Stimulated activated CD4-positive, alpha-beta T cell treated with anti-CD3 and anti-CD28 coated beads, Interleukin-12 subunit alpha, Interleukin-12 subunit beta, amount 100 ng/mL, for 24 hours (primary cell): ENCODE data around the gene HBS1L.

ENCODE experiments used
- DNase-seq, 2 experiments: peaks; one replicate each; pipeline ENCODE4 v3.0.0-alpha.2; 2020; ENCODE audit warnings: low read depth in 2 of 2

HBS1L gene

DNA sequence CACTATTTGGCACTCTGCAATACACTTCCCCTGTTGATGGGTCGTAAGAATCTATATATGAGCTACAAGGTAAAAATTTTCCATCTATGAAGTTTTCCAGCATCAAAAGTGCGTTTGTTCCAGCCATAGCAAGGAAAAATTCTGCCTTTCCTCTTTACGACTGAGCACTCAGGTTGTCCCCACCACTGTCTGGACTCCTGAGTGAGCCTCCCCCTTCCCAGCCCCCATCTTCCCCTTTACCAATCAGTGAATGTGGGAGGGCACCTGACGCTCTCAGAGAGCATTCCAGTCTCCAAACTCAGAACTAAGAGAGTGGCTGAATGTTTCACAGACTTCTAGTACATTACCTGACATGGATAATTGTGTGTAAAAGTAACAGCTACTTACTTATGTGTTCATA, 104.7 kb downstream of the HBS1L start, which contains the start of gene ALDH8A1:
TSS of gene ALDH8A1 (minus strand) at position 175 of the 400 bp plus-strand sequence. CDS start at position 127, 48 bp downstream.
- no peak for DNase-seq

DNA sequence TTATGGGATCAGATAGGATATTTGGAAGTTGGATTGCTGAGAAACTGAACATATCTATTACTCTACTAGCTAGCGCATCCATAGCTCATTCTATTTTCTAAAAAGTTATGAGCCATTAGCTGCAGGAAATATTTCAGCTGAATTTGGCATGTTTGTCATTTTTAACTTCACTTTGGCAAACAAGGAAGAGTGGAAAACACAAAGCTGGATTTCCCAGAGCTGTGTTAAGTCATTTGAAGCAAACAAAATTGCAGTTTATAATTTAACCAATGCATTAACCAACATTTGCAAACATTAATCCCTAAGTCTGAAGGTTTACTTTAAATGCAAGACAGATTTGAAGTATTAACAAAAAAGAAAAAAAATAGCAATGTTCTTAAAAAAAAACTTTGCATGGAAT, 105.9 kb downstream of the HBS1L start:
- no peak for DNase-seq

DNA sequence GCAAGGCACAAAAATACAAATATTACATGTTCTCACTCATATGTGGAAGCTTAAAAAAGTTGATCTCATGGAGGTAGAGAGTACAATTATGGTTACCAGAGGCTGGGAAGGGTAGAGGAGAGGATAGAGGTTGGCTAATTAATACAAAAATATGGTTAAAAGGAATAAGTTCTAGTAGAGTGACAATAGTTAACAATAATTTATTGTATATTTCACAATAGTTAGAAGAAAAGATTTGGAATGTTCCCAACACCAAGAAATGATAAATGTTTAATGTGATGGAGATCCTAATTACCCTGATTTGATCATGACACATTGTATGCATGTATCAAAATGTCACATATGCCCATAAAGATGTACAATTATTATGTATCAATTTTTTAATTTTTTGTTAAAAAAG, 106.5 kb downstream of the HBS1L start:
- DNase-seq: no peak

DNA sequence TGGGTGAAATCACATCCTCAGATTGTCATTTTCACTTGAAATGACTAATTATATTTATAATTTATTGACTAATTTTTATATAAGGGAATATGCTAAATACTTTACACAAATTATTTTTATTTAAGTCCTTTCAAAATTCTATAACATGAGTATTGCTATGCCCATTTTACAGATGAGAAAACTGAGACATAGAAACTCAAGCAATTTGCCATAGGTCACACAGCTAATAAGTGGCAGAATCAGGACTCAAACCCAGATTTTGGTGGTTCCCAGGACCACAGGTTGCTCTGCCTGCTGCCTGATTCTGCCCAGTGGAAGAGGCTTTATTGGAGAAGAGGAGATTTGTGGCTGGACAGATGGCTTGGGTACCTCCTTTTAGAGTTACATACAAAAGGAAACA, 109.6 kb downstream of the HBS1L start:
- DNase-seq: no peak

DNA sequence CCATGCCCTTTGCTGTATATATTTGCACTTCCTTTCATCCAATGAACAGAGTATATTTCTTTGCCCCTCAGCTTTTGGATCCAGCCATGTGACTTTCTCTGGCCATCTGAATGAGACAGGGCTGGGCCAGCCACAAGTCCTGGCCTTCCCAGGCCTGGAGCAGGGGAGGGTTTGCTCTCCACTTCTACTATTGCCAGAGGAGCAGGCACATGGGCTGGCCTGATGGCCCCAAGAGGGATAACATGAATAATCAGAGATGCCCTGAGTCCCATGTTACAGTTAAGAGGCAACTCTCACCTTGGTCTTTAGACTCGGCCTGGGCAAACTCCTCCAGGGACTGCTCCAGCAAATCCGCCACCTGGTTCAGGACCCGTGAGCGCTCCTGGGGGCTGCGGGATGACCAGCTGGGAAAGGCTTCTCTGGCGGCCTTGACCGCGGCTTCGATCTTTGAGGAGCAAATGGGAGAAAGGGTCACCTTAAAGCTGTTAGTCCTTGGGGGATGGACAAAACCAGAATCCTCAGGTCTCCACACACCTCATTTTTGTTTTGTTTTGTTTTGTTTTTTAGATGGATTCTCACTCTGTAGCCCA, 111.0 kb downstream of the HBS1L start:
- DNase-seq: no peak

DNA sequence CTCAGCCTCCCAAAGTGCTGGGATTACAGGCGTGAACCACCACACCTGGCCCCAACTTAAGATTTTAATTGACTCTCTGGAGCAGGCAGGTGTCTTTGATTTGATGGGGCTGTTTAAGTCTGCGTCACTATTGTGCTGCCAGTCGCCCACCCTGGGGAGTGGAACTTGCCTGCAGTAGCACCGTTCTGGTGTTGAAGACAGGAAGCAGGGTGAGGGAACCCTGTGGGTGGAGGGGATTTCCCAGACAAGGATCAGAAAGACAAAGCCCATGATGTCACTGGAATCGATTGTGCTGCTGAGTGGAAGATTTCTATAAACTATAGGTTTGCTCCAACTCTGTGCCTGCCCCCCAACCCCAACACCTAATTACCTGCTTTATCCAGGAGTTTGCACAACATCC, 115.7 kb downstream of the HBS1L start:
- peak; percentile 51 to 69 for DNase-seq

DNA sequence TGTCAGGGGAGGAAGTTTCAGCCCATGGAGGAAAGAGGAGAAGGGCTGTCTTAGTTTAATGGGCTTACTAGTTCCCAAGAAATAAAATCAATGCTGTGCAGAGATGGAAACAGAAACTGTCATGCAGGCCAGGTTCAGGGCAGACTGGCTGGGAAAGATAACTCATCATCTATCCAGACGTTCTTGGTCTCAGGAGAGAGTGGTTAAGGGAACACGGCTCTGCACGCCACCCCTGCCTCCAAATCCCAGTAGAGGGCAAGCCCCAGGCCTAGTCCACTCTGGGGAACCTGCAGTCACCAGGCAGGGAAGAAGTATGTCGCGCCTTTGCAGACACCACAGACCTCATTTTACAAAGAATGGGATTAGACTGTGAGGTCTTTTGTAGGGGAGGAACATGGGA, 117.2 kb downstream of the HBS1L start:
- DNase-seq: no peak

DNA sequence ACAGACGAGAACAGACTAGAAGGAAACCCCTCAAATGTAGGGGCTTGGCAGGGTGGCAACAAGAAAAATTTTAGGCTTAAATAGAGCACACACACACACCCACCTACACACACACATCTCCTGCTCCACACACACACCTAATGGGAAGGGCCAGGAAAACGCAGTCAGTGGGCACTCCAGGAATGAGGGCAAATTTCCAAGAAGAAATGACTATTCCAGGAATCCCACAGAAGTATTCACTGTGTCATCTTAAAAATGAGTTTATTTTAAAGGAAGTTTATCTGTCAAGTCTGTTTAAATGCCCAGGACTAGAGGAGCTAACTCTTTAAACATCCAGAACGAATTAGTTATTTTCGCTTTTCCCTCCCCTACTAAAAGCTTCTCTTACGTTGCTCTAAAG, 117.7 kb downstream of the HBS1L start:
- DNase-seq: no peak

DNA sequence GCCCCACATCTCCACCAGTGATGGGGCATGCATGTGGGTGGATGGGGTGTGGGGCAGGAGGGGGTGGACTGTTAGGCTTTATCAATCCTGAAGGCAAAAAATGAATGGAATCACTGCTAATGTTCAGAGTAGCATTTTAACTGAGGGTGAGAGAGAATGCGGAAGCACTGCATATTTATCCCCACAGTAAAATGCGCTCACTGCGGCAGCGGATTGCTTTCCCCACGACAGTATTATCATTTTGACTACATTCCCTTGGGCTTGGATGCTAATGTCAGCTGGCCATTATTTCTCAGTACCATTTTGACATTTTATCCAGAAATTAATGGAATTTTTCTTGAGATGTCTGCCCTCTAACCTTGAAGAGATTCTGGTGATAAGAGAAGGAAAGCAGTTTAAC, 118.1 kb downstream of the HBS1L start:
- no peak for DNase-seq

DNA sequence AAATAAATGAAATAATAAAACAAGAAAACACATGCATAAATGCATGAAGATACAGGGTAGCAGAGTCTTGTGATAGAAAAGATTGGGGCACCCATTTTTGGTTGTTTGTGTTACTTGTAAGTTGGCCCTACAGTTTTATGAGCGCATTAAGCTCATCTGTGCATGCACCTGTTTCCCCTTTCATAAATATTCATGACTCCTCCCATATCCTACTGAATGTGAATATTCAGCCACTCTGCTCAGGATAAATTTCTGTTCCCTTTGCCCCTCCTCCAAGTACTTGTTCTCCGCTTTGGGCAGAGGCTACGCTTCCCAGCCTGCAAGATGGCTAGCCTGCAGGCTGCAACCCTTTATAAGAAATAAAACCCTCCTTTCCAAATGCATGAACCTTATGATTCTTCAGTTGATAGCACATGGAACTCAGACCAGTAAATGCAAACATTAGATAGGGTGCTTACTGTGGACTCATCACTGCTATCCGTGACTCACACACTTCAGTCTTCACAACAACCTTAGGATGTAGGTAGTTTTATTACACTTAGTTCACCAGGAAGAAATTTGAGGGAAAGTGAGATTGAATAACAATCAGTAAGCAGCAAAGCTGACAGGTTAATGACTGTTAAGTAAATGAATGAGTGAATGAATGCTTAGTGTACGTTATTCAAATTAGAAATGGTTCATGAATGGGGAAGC, 119.7 kb downstream of the HBS1L start:
- no peak for DNase-seq

DNA sequence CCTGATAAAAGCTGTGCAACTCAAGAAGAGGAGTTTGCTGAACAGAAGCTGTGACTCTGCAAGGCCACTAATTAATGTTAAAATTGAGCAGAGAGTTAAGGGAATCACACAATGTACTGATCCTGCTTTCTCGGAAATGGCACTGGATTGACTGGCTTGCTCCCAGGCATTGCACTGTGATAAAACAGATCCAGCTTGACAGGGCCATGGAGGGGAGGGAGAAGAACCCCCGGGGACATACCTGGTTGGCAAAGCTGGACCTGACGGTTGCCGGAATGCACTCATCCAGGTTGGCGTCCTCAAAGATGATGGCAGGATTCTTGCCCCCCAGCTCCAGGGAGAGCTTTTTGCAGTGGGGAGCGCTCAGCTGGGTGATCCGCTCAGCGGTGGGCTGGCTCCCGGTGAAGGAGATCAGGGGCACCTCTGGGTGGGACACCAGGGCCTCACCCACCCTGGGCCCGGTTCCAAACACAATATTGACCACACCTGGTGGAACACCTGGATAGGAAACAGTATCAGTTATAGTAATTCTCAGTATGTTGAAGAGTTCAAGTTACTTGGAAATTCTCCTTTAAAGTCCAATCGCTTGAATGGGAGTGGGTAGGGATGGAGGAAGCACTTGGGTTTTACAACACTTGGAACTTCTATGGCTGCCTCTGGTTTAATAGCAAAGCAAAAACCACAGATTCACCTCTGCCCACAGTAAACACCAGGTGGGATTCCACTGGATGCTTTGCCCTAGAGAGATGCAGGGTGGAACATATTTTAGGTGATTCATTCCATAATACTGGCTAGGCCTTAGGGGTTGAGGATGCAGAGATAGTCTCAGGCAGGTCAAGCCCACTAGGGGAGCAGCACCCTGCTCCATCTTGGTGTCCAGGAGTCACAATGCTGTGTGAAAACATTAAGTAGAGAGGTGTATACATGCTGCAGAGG, 121.8 kb downstream of the HBS1L start:
- no peak for DNase-seq

DNA sequence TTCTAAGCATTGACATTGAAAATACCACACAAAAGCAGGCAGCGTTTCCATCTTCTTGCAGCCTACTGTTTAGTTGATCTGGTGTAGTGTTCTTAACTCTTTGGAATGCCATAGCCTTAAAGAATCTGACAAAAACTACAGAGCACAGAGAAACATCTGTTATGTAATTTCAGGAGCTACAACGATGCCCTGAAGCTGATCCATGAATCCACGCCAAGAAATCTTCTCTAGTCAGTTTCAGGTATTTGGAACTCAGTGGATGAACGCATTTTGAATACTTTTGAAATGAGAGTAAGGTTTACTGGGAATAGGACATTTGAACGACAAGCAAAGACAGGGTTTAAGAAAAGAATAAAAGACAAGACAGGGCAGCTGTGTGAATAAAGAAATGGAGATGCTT, 122.5 kb downstream of the HBS1L start:
- DNase-seq: no peak

DNA sequence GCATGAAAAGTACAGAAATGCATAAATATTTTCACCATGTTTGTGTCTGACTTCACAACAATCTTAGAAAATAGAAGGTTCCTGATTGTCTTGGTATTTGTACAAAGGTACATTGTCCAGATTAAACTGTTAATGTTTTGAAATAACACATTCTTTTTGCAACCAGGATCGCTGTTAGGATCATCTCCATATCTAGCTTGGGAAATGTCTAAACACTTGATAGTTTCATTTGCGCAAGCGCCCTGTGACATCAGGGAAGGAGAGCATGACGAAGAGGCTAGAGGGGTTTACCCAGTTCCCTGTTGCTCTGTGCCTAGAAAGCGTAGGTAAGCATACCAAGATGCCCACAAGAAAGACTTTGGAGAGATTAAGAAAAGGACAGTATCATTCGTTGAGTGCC, 124.2 kb downstream of the HBS1L start:
- DNase-seq: no peak

DNA sequence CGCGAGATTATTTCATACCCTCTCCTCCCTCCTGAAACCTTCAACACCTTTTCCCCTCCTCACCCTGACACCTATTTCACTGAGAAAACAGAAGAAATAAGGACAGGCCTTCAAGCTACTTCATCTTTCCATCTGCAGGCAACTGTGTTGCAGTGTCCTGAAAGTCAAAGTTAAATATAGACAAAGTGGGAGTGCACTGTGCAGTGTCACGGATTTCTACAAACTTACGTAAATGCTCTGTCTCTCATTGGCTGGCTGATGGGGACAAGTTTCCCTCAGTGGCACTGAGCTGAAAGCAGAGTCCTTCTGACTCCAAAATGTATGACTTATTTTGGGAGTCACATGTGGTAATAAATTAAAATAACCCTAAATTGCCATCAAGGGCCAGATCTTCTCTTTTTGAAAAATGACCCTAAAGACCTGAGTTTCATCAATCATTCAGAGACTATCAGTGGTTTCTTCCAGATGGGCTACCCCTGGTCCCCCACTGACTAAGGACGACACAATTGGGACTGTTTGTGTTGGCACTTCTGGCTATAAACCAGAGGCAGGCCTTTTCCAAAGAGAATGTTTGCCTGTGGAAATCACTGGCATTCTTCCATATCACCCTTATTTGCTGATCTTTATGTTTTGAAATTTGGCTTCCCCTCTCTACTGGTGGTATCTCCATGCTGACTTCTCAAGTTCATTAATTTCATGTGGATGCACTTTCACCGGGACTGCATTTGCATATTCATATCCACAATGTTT, 126.3 kb downstream of the HBS1L start:
- DNase-seq: no peak

DNA sequence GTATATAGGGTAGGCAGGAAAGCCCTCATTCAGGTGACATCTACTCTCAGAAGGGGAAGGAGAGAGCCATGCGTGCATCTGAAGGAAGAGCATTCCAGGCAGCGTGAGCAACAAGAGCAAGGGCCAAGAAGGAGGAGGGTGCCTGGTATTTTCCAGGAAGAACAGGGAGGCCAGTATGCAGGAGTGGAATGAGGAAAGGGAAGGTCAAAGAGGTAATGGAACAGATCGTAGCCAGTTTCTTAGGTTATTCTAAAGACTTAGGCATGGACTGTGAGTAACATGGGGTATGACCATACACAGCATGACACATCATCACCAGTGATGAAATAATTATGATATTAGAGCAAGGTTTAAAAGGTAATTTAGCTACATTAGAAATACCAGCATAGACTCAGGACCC, 128.8 kb downstream of the HBS1L start:
- DNase-seq: no peak

DNA sequence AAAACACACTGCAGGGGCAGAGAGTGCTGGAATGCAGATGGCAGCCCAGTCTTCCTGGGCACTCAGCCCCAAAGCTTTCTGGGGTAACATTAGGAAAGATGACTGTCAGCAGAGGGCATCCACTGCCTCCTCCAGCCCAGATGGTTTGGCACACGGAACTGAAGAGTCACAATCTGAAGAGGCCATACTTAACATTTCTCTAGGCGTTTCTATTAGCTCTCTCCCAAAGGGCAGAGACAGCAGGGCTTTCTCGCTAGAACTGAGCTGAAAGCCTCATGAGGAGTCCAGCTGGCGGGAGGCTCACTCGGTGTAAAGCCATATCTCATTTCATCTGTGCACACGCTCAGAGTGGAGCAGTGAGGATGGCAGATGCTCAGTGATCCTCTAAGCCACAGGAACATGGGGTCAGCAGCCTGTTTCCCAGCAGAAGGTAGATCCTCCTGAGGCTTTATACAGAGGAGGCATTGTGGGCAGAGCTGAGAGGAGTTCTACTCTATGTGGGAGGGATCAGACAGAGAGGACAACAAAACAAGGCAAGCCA, 132.8 kb downstream of the HBS1L start:
- no peak for DNase-seq

DNA sequence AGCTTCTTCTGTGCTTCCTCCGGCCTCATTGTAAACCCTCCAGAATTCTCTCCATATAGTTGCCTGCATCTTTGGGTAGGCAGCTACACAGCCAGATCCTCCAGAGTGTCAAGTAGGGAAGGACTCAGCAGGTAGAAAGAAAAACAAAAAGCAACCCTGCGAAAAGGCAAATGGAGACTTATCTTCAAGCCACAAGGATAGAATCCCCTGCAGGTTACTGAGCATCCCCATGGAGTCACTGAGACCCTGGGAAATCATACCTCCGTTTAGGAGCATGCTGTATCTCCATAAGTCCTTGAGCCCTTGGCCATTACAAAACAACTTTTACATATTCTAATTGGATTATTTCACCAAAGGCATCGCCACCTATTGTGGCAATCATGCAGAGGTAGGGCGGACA, 133.3 kb downstream of the HBS1L start:
- no peak for DNase-seq

DNA sequence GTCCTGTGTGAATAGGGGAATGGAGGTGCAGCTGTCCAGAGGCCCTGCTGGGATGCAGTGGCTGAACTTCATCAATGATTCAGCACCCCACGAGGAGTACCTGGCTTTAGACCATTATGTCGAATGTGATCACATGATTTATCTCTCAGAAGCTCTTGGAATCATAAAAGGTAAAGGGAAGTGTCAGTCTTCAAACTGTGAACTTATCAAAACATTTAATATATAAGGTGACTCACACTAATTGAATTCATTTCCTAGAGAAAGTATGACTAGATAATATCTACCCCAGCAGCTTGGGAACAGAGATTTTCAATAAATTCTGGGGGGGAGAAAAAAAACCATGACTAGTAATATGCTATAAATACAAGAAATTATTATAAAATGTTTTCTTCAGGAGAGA, 134.2 kb downstream of the HBS1L start:
- DNase-seq: no peak

DNA sequence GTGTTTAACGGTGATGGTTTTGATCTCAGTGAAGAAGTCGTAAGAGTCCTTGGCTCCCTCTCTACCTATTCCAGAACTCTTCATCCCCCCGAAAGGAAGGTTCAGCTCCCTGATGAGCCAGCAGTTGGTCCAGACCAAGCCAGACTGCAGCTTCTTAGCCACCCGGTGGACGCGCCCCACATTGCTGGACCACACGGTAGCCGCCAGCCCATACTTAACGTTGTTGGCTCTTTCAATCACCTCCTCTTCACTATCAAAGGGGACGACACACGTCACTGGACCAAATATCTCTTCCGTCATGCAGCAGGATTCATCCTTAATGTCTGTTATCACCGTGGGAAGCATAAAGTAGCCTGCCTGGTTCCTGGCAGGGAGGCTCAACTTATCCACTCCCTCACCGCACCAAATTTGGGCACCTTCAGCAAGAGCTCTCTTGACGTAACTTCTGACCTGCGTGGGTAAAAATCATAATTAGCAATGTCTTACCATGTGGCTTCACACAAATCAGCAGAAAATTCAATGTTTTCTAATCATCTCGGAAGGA, 136.1 kb downstream of the HBS1L start:
- no peak for DNase-seq

DNA sequence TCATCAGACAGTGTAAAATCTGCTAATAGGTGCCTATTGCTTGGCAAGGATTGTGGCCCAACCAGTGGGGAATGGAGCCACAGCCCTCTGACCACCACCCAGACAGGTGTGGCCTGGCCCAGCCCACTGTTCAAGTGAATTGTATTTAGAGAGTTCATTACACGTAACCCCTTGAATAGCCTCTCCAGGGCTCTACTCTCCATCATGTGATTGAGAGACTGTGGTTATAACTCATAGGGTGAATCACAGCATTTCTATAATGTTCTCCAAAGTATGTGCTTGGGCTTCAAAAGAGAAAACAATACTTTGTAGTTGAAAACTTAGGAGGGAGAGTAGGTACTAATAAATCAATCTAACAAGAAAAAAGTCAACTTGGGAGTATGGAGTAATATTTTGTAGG, 143.1 kb downstream of the HBS1L start:
- DNase-seq: no peak

DNA sequence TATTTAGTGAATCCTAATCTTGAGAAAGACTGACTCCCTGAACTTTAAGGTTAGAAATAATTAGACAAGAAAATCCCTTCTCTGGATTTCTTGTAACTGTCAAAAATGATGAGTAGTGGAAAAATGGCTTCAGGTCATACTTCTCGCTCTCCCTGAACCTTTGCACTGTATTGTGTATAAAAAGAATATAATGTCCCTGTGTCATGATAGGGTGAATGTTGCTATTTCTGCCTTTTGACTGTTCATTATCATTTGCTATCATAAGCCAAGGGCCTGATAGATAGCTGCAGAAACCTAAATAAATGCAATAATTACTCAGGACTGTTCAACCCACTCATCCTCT, 144.1 kb downstream of the HBS1L start:
- no peak for DNase-seq
